Stimulated activated CD4-positive, alpha-beta T cell treated with anti-CD3 and anti-CD28 coated beads, Interleukin-2, amount 100 ng/mL, for 4 hours (primary cell): ENCODE data around the gene SLC1A4.
"Not testable (repeated sequence)": the region's sequence is repeated elsewhere in the genome, so short reads cannot be mapped to it uniquely, and the experiment has no call there.

Experiments used
- DNase-seq: peaks from one replicate; pipeline ENCODE4 v3.0.0-alpha.2; 2020; ENCODE audit warnings: low read depth

Gene SLC1A4

DNA sequence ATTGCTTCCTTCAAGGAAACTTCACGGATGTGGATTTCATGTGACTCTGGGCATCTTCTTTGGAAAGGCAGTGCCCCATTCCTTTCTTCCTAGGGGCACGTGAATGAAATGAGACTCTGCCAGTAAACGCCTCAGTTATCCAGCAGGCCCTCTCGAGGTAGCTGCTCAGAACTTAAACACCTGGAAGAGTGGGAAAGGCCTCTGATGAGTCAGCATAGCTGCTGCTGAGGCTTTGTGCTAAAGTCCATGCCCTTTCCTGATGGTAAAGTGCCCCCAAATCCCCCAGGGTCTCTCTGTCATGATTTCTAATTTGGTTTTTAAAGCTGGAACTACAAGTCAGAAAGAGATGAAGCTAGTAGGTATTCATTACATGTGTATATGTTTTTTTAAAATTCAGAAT lies 3.8 kb downstream of the SLC1A4 start:
- no peak for DNase-seq

DNA sequence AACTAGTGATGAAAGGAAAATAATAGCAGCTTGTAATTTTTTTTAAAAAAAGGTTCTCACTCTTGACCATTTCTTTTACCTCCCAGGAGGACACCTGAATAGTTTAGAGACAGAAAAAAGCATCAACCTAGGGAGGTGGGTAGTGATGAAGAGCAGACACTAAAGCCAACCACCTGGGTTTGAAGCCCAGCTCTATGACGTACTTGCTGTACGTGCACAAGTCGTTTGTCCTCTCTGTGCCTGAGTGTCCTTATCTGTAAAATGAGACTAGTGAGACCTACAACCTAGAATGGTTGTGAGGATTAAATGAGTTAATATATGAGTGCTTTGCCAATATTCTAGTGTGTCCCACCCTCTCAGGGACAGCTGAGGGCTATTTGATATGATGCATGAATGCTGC lies 5.8 kb downstream of the SLC1A4 start:
- DNase-seq: no peak

DNA sequence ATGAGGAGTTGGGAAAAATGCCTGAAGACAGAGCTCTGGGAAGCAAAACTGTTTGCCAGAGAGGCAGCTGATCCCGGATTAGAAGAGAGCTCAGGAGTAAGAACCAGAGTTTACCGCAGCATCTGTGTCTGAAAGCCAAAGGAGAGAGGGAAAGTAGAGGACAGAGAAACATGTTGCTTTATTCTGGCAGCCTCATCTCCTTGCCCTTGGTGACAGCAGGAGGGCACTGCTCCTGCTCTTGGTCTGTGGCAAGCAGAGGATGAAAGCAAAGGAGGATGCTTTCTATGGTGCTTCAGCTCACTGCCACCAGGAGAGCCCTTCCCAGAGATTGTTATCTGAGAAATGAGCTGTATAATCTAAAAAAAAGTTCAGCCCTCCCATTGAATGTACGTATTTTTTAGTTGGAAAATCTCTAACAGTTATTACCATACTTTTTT lies 7.7 kb downstream of the SLC1A4 start:
- DNase-seq: no peak

DNA sequence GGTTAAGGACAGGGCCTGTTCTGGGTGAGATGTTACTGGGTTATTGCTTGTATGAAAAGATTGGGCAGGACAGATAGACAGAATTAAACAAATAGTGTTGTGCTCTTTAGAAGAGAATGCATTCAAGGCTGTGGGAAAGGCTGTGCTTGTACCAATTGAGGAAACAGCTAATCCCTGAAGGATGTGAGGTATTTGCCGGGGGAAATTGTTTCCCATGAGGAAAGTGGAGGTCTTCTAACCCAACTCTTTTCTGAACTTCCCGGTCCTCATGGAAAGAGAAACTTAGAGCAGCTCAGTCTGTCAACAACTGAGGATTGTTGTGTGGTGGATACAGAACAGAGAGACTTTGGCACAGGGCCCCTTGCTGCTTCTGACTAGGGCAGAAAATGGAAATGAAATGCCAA lies 9.5 kb downstream of the SLC1A4 start:
- no peak for DNase-seq

- no peak for DNase-seq
Measured at GRCh38 chr2:64999754-65000153, 10.6 kb downstream of the SLC1A4 start.

DNA sequence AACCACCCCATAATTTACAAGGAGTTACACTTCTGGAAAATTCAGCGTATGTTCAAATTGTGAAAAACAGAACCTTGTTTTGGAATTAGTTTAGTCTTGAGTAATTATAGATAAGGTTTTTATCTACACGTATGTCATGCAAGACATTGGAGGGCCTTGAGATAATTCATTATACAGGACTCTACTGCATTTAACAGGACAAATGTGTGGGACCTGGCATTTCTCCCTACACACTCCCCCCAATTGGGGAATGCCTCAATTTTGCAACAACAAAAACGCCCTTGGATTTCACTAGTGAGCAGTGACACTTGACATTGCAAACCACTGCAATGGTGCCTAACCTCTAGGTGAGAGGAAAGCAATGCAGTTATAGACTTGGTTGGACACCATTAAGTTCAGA lies 11.4 kb downstream of the SLC1A4 start:
- no peak for DNase-seq

- no peak for DNase-seq
Measured at GRCh38 chr2:65003037-65003436, 13.8 kb downstream of the SLC1A4 start.

DNA sequence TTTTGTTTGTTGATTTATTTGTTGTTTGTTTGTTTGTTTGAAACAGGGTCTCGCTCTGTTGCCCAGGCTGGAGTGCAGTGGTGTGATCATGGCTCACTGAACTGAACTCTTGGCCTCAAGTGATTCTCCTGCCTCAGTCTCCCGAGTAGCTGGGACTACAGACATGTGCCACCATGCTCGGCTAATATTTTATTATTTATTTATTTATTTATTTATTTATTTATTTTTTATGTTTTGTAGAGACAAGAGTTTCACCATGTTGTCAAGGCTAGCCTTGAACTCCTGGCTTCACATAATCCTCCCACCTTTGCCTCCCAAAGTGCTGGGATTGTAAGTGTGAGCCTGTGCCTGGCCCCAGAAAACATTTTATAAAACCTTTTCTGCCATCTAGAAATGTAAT lies 15.0 kb downstream of the SLC1A4 start:
- not testable (repeated sequence) for DNase-seq

DNA sequence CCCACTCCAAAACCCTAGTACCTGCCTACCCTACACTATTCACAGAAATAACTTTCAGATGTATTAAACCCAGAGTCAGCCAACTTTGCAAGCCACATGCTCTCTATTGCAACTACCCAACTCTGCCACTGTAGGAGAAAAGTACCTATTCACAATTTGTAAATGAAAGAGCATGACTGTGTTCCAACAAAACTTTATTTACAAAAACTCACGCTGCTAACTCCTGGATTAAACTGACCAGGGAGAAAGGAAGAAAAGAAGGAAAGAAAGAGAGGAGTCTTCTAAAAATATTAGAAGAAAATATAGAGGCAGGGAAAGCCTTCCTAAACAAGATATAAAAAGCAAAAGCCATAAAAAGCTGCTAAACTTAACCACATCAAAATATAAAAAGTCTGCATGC lies 24.6 kb downstream of the SLC1A4 start:
- no peak for DNase-seq

- no peak for DNase-seq
Measured at GRCh38 chr2:65015731-65016130, 26.5 kb downstream of the SLC1A4 start.

DNA sequence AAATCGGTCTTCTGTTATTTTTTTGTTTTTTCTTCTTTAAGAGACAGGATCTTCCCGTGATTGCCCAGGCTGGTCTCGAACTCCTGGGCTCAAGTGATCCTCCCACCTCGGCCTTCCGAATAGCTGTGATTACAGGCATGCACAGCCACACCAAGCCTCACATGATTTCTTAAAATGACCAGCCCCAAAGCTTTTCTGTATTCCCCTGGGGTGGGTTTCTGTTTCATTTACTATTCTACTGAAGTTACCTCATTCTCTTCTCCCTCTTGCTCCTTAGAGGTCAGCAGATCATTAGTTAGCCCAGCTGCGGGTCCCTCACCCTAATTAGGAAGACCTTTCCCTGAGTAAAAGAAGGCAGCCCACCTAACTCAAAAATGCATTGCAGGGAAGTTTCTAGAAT lies 27.6 kb downstream of the SLC1A4 start:
- no peak for DNase-seq

GRCh38 chr2:65017335-65017734 lies 28.1 kb downstream of the SLC1A4 start:
- no peak for DNase-seq

DNA sequence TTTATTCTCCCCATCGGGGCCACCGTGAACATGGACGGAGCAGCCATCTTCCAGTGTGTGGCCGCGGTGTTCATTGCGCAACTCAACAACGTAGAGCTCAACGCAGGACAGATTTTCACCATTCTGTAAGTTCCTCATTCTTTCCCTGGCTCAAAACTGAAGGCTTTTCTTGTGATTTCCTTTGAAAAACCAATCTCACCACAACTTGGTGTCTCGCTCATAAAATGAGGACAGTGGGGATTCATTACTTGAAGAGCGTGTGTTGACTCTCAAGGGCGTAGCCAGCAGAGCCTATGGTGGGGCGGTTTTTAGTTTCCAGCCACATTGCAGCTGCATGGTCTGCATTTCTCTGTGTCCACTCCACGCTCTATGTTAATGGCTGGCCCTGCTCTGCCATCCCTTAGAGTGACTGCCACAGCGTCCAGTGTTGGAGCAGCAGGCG lies 29.0 kb downstream of the SLC1A4 start:
- no peak for DNase-seq

DNA sequence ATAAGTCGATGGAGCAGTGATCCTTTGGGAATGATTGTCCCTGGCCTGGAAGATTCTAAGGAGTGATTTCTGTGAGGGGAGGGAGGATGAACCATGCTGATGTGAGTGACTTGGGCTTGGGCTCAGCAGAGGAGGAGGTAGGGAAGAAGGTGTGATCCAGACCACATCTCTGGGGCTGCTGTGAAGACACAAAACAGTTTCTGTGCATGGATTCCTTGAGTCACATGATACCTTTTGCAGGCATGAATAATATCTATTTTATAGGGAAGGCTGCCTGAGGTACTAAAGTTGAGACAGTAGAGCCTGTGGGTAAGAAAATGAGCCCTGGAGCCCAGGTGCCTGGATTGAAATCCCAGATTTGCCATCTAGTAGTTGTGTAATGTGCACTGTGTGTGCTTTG lies 29.8 kb downstream of the SLC1A4 start:
- no peak for DNase-seq

DNA sequence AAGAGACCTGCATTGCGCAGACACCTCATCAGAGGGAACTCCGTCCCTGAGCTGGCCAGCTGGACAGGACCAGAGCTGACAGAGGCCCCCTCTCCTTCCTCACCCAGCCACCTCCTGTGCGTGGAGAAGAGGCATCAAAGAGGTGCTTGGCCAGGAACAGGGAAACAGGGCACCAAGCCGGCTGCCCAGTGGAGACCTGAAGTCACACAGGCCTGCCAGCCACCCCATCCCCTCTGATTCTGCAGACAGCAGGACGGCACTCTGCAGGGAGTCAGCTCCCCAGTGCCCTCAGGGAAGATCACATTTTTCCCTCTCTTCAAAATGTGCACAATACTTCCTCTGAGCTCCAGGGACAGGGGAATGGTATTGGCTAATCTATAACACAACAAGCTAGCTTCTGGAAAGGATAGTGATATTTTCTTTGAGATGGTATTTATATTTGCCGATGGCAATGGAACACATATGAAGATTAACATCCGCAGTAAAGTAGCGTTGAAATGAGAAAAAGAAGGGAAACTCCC lies 30.5 kb downstream of the SLC1A4 start:
- no peak for DNase-seq

DNA sequence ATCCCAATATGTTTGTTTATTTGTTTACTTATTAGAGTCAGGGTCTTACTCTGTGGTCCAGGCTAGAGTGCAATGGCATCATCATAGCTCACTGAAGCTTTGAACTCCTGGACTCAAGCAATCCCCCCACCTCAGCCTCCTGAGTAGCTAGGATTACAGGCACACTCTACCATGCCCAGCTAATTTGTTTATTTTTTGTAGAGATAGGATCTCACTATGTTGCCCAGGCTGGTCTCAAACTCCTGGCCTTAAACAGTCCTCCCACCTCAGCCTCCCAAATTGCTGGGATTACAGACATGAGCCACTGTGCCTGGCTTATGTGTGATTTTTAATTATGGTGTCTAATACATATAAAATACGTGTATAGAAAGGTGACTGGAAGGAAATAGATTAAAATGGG lies 31.1 kb downstream of the SLC1A4 start:
- DNase-seq: not testable (repeated sequence)

- DNase-seq: no peak
Measured at GRCh38 chr2:65020943-65021528, 31.8 kb downstream of the SLC1A4 start.

DNA sequence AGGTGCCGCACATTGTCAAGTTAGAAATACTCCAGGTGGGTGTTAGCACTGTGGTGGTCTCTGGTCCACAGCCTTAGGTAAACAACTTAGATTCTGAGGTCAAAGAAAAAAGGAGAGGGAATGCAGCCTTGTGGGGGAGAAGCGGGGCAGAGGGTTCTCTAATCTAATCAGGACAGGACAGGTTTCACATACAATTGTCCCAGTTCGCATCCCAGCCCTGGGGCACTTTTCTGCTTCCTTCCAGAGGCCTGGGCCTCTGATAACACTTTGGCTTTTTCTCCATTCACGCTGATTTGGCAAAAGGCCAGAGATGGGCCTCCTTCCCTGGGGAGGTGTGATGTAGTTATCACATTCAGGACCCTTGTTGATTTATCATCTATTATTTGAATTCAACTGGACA lies 32.5 kb downstream of the SLC1A4 start:
- no peak for DNase-seq

DNA sequence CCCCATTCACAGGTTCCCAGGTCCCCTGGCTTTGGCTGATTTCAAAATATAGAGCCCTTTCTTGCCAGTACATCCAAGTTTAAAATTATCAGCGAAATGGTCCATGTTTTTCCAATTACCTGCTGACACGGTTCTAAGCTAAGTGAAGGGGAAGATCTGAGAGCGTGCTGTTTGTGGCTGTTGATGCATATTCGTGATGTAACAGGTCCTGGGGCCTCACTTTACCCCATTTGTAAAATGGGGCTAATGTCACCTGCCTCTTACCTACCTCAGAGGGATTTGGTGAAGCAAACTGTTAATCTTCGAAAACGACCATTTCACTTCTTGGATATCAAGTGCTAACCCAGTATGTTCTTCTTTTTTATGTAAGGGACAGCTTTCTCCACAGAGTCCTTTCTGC lies 33.0 kb downstream of the SLC1A4 start:
- no peak for DNase-seq

GRCh38 chr2:65023742-65024141 lies 34.5 kb downstream of the SLC1A4 start:
- no peak for DNase-seq

DNA sequence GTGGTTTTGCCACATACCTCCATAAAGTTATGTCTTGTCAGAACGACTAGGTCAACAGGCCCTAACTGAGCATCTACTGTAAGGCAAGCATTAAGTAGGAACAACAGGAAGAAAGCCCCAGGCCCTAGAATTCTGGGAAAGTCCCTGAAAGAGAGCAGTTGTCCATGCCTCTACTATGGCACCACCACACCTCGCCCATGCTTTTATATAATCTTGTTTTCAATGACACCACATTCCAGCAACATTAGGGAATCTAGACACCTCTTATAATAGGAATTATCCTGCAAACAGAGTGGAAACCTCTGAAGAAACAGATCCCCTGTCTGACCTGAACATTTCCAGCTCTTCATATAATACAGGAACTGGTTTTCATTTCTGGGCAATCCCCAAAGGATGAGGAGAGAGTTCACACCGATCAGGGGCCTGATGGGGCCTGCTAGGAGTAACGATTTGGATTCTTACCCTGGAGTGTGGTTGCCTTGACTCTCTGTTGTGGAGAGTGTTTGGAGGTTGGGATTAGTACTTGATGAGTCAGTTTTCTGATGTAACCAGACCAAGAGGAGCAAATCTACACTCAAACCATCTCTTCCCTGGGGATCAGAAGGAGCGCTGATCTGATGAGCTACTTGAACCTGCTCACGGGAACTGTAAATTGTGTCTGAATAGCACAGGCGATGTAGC lies 35.1 kb downstream of the SLC1A4 start:
- DNase-seq: no peak

DNA sequence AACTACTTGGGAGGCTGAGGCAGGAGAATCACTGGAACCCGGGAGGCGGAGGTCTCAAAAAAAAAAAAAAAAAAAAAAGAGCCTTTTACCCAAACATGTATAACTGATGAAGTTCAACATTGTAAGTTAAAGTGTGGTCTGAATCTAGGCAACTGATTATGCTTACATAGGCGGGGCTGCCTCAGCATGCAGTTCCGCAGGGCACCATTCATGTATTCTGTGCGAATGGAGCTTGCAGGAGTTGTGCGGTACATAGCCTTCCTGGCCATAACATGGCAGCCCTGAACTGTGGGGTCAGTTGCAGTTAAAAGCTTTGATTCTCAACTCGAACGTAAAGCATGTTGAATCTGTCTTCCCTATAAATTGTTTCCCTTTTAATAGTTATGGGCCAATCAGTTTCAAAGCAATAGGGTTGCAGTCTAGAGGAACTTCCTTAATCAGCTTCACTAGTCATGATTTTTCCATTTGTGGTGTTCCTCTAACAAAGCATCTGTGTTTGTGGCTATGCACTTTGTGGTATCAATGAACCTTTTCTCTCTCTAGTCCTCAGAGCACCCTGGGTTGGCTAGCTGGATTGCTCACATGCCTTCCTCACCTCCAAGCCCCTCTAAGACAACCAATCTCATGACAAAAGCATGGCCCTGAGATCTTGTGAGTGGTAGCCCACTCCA lies 36.4 kb downstream of the SLC1A4 start:
- no peak for DNase-seq

DNA sequence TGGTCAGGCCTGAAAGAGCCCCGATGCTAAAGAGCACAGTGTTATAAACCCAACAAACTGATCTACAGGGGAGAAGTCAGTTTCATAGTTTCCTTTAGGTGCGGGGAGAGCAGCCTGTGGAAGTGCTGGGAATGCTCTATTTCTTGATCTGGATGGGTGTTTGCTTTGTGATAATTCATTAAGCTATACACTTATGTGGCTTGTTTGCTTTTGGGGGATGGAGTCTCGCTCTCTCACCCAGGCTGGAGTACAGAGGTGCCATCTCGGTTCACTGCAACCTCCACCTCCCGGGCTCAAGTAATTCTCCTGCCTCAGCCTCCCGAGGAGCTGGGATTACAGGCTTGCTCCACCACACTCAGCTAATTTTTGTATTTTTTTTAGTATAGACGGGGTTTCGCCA lies 37.0 kb downstream of the SLC1A4 start:
- no peak for DNase-seq
